Dedifferentiated amniotic fluid mesenchymal stem cell (primary cell): ENCODE data around the gene ZBTB49.
"Not testable (repeated sequence)": the region's sequence is repeated elsewhere in the genome, so short reads cannot be mapped to it uniquely, and the experiment has no call there.

ENCODE experiments used
- DNase-seq: peaks from one replicate; pipeline ENCODE4 v3.0.0-alpha.2; 2016; ENCODE audit errors: extremely low spot score

Gene ZBTB49, protein sequence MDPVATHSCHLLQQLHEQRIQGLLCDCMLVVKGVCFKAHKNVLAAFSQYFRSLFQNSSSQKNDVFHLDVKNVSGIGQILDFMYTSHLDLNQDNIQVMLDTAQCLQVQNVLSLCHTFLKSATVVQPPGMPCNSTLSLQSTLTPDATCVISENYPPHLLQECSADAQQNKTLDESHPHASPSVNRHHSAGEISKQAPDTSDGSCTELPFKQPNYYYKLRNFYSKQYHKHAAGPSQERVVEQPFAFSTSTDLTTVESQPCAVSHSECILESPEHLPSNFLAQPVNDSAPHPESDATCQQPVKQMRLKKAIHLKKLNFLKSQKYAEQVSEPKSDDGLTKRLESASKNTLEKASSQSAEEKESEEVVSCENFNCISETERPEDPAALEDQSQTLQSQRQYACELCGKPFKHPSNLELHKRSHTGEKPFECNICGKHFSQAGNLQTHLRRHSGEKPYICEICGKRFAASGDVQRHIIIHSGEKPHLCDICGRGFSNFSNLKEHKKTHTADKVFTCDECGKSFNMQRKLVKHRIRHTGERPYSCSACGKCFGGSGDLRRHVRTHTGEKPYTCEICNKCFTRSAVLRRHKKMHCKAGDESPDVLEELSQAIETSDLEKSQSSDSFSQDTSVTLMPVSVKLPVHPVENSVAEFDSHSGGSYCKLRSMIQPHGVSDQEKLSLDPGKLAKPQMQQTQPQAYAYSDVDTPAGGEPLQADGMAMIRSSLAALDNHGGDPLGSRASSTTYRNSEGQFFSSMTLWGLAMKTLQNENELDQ

DNA sequence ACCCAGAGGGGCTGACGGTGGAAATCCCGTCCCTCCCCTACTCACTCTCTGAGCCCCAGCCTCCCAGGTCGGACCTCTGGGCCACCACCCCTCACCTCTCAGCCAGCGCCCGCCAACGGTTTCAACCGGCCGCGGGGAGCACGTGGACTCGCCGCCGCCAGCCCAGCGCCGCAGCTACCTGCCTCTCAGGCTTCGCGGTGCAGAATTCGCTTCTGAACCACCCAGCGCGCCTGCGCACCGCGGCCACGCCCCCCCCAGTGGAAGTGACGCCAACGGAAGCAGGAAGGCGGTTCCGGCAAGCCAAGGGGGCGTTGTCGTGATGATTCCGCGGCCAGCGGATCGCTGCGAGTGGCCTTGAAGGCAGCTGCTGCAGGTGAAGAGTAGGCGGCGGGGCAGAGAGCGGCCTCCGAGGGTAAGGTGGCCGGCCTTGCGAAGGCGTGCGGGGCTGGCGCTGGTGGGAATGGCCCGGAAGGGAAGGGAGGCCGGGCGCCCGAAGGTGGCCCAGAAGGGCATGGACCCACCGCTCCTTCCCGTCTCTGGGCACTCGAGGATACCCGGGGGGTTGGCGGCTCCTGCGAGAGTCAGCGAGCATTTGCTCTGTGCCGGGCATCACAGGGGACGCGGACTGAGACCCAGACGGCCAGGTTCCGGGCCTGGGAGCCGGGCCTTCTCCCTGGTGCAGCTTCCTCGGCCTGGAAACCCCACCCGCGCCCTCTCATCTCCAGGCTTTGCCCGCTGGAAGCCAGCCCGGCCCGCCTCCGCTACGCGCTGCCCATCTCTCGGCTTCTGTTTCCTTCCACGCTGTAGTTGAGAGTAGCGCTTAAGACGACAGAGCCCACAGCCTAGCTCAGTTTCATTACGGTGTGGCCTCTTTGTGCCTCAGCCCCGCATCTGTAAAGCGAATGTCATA, at the start of gene ZBTB49, which contains the start of gene LYAR:
Gene ZBTB49, plus strand, starts transcription at position 311 of the 910 bp plus-strand sequence. CDS start 9,695 bp downstream, outside the sequence.
Gene LYAR, minus strand, starts transcription at position 214 of the 910 bp plus-strand sequence. CDS start 6,412 bp downstream, outside the sequence.
- peak; percentile 86 for DNase-seq

DNA sequence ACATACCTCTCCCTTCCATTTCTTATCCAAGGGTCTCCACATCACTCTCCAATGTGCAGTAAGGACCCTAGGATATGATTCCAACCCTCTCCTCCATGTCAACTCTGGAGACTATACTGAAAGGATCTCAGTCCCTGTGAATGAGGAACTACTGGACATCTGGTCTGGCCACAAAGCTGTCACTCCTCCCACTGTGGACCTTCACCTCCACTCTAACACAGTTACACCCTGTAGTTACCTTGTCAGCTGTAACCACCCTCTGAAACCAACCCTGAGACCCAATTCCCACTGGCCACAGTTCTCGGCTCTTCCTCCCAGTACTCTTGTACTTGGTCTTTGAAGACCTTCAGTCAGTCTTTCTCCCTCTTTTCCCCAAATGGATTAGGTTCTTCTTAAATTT, 44.9 kb upstream of the ZBTB49 start:
- DNase-seq = no peak

DNA sequence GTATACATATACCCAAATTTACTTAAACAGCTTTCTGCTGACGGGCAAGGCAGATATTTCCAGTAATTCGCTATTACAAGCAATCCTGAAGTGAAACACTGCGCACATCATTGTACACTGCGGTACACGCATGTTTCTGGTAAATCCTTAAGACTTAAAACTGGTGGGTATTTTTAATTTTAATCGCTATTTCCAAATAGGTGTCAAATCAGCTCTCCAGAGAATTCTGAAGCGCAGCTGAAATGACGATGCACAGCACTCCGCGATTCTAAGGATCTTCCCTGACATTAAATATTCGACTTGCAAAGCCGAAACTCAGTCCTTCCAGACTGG, 42.4 kb upstream of the ZBTB49 start:
- no peak for DNase-seq

DNA sequence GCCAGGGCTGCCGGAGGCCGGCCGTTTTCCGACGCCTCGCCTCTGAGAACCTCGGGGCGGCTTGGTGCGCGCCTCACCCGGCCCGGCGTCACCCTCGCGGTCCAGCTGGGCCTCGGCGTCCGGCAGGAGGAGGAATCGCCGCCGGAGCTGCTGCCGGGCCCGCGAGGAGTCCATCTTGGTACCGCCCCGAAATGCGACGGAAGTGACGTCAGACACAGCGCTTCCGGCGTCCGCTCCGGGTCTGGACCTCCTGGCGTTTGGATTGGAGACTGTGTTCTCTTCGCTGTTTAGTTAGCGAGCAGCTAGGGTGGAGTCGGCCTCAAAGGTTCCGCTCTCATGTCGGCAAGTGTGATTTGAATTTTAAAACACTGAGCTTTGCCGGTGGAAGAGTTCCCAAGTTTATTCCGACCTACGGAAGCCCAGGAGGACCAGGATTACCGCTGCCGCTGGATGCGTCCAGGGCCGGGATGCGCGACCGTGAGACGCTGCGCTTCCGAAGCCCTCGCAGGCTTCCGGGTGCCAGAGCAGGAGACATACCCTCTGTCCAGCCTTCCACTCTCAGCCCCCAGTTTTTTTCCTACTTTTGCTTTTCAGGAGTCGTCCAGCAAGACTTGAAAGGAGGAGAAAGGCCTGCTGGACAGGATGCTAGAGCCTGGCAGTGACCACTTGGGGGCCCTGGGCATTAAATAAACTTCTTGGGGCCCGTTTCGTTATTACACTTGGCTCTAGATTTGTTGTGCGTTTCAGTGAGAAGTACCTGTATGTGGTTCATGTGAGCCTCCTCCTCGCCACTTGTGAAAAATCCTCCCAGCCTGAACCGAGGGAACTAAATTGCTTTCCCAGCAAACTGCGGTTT, 41.8 kb upstream of the ZBTB49 start, which contains the start of gene TMEM128:
Gene TMEM128, minus strand, starts transcription at position 195 of the 856 bp plus-strand sequence. Its CDS starts 21 bp downstream, at position 174.
- DNase-seq = peak; percentile 96

DNA sequence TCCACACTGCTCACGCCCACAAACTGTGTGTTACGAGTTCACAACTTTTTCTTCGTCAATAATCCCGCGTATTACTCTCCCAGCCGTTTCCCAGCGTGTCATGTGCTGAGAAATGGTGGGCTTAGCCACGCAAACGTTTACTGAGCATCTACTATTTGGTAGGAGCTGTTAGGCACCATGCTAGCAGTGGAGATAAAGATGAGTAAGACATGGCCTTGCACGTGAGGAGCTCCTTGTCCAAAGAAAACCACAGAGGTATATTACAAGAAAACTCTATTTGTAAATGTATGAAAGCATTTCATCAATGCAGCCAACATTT, 41.2 kb upstream of the ZBTB49 start:
- no peak for DNase-seq

DNA sequence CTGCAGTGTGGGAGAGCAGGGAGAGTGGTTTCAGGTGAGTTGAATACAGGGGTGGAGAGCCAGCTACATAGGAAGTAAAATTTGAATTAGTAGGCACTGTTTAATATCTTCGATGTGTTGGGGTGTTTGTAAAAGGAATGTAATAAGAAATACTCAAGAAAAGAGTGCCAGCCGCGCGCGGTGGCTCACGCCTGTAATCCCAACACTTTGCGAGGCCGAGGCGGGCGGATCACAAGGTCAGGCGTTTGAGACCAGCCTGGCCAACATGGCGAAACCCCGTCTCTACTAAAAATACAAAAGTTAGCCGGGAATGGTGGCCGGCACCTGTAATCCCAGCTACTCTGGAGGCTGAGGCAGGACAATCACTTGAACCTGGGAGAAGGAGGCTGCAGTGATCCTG, 40.7 kb upstream of the ZBTB49 start:
- DNase-seq = not testable (repeated sequence)

DNA sequence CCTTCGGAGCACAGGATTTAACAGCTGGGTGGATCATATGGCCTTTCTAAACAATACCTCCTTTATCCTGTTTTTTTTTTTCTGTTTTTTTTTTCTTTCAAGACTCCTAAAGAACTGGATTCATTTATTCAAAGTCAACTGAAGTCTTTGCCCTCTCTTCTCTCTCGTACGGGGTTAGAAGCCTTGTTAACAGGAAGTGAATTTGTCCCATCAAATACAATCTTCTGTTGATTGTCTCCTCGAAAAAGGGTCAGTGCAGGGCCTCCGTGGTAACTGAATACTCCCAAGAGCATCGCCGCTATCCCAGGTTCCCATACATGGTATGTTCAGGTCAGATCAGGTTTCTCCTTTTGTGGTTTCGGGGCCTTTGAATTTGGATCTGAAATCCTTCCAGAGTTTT, 40.2 kb upstream of the ZBTB49 start:
- no peak for DNase-seq

DNA sequence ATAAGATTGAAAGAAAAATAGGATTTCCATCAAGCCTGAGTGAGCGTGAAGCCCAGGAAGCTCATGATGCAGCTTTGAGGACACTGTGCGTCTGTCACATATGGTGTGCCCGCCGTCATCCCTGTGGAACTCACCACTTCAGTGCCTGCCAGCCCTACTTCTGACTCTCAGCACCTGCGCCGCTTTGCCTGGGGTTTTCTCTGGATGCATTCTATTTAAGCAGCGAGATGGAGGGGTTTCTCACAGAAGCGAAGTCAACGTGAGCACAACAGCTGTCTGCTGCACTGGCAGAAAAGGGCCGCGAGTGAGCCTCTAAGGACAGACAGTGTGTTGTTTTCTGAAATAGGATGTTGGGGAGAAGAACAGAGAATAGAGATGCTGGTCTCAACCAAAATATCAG, 35.9 kb upstream of the ZBTB49 start:
- no peak for DNase-seq

DNA sequence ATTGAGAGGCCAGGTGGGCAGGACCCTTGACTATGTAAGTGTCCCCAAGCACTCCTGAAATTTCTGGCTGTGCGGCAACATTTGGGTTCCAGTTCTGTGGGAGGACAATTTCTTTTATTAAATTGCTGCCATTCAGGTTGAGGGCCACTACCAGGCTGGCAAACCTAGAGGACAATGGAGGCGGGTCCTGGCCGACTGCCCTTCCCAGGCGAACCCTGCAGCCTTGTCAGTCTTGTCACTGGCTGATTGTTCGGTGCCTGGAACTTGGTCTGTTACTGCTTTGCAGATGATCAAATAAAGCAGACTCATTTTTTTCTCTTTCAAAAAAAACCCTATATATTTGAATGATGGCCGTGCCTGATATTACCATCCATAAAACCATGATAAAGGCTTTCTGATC, 35.4 kb upstream of the ZBTB49 start:
- DNase-seq = no peak

DNA sequence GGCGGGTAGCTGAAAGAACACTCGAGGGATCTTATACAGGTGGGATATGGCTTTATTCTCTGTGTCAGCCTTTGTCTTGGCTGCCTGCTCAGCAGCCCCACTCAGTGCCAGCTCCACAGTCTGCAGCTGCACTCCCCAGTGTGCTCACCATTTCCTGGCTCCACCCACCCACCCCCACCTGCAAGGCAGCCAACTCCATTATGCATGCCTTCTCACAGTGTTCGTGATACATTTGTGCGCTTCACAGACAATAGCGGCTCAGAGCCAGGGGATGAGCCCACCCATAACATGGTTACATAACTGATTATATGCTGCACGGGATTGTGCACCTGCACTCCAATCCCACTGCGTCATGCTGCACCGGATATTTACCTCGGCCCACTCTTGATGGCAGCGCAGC, 33.3 kb upstream of the ZBTB49 start:
- DNase-seq = no peak

DNA sequence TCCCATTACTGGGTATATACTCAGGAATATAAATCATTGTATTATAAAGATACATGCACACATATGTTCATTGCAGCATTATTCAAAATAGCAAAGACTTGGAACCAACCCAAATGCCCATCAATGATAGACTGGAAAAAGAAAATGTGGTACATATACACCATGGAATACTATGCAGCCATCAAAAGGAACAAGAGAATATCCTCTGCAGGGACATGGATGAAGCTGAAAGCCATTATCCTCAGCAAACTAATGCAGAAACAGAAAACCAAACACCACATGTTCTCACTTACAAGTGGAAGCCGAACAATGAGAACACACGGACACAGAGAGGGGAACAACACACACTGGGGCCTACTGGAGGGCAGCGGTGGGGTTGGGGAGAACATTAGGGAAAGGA, 32.3 kb upstream of the ZBTB49 start:
- DNase-seq = not testable (repeated sequence)

DNA sequence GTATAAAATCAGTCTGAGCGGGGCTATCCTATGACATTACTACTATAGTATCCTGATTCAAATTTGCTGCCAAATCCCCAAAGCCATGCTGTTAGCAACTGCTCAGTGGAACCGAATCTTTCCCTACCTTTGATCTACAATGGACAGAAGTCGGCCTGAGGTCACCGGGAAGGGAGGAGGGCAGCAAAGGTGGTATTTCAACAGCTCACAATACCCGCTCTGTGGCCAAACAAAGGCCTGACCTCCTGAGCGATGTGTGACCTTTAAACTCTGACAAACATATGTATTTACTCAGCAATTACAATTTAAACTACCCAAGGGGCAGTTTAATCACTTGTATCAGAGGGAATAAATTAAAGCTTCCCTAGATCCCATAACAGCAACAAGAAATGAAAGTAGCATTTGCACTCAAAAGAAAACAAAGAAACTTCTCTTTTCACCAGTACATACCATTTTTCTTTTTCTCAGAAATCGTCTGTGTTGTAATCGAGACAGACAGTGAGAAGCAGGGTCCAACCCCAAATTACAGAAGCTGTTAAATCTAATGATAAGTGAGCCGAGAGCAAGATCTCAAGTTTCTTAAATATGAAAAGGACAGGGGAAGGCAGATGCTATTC, 30.5 kb upstream of the ZBTB49 start:
- DNase-seq = no peak

DNA sequence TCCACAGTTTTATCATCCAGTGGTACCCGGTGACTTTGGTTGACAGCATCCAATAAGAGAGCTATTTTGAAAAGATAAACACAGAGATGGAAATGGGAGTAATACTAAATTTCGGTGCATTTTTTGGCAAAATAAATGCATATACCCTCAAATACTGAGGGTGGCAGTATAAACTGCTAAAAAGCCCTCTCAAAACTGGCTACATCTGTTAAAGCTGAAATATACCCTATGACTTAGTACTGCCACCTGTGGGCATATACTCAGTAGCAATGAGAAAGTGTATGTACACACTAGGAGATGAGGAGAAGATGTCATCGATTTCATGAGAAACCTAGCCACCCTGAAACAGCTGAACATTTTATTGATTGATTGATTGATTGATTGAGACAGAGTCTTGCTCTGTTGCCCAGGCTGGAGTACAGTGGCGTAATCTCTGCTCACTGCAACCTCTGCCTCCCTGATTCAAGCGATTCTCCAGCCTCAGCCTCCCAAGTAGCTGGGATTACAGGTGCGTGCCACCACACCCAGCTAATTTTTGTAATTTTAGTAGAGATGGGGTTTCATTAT, 29.8 kb upstream of the ZBTB49 start:
- DNase-seq = peak; percentile 59

DNA sequence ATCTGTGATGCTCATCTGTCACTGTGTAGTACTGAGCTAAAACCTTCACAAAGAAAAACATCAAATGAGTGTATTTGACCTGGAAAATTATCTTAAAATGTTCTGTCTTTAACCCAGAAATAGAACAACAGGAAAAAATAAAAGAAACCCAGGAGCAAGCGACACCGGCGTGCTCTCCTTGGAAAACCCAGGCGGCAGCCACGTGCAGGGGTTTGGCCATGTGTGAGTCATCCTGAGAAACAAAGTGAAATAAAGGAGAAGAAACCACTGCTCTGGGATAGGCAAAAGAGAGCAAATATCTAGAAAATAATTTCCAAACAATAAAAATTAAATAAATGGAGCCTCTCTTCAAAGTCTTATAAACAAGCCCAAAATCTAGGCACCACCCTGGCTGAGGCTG, 22.1 kb upstream of the ZBTB49 start:
- DNase-seq = no peak

DNA sequence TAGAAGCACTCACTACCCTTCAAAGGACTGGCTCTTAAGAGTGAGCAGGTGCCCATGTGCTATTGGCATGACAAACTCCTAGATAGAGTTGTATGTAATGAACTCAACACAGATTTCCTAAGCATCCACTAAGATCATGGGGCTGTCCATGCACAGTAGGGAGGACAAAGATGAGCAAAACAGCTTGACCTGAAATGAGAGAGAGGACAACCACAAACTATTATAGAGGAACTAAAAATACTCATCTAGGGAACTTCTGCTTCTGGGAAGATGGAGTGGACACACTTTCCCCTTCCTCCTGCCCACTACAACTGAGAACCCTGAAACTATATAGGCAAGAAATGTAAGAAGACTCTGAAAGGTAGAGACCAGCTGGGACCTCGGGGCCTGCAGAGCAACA, 21.3 kb upstream of the ZBTB49 start:
- no peak for DNase-seq

DNA sequence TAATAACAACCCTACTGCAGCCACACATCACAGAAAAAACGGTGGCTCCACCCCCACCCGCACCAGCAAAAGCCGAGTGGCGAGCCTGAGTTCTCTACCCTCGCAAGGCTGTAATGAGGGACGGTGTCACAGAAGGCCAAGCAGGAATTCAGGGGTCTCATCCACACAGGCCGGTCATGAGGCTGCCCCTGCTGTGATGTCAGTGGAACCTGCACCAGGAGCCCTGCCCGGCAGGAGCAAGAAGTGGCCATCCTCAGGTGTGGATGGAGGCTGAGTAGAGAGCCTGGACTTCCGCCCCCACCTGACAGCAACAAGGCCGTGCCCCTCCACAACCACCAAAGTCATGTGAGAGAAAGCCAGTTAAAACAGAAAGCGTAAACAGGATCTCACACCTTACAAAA, 20.7 kb upstream of the ZBTB49 start:
- DNase-seq = no peak

DNA sequence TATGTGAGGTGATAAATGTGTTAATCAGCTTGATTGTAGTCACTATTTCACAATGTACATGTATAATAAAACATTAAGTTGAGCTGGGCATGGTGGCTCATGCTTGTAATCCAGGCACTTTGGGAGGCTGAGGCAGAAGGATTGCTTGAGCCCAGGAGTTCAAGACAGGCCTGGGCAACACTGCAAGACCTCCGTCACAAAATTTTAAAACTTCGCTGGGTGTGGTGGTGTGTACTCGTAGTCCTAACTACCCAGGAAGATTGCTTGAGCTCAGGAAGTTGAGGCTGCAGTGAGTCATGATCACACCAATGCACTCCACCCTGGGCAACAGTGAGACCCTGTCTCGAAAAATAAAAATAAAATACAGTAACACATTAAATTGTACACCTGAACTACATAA, 20.2 kb upstream of the ZBTB49 start:
- no peak for DNase-seq

DNA sequence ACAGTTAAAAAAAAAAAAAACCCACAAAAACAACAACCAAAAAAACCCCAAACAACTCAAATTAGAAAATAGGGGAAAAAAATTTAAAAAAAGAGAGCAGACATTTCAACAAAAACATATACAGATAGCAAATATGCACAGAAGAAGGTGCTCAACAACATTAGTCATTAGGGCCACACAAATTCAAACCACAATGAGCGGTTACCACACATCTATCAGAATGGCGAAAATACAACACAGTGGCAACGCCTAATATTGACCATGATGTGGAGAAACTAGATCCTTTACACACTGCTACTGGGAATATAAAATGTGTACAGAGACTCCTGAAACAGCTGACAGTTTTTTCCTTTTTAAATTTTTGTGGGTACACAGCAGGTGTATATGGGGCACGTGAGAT, 19.5 kb upstream of the ZBTB49 start:
- DNase-seq = no peak

DNA sequence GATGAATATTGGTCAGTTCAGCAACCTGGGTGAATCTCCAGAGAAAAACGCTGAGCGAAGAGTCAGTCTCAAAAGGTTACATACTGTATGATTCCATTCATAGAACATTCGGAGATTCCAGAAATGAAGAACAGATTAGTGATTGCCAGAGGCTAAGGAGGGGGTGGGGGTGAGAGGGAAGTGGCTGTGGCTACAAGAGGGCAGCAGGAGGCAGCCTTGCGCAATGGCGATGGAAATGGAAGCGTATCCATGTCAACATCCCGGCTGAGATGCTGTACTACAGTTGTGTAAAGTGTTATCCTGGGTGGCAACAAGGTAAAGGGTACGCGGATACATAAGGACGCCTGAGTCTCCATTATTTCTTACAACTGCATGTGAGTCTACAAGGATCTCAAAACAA, 18.1 kb upstream of the ZBTB49 start:
- DNase-seq = no peak

DNA sequence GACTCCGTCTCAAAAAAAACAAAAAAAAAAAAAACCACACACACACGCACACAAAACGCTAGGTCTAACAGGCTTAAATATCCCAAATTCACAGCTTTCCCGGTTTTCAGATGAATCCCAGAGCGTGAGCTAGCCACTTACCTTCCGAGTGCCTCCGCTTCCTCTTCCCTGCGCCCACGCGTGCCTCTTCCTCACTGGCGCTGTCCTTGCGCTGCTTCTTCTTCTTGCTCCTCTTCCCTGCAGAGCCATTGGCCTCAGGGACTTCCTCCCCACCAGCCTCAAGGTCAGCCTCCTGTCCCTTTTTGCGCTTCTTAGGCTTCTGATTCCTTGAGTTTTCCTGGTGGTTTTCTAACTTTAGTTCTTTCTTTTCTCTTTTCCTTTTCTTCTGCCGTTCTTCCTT, 15.8 kb upstream of the ZBTB49 start:
- no peak for DNase-seq
